Hypothalamus (tissue), 51 donors: ENCODE data around the gene ADIG.
"Not testable (repeated sequence)": the region's sequence is repeated elsewhere in the genome, so short reads cannot be mapped to it uniquely, and the experiment has no call there.

ENCODE experiments used
- DNase-seq, 51 donors: peaks; one replicate each; lab custom pipeline; 2025; lab: John Stamatoyannopoulos, UW

Gene ADIG

GRCh38 chr20:38569747-38570525, 11.1 kb upstream of the ADIG start:
- DNase-seq: no peak

DNA sequence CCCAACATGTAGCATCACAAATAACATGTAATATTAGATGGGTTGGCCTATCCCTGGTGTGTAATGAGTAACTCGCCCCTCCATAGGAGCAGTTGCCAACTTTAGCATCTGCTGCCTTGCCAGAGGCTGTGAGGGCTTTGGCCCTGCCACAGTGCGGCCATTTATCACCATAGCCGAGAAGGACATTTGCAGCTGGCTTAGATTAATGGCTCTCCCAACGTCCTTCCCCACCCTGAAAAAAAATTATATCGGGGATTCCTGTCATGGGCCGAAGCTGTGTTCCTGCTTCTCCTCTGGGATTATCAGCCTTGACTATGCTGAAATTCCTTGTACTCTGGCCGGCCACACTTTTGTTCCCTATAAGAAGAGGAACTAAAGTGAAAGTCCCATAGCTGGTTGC, 7.6 kb upstream of the ADIG start:
- DNase-seq: peak in 9 of 51 donors; percentile 2 to 34 (median 23)

- DNase-seq: no peak
These were observed 1.6 kb upstream of the ADIG start for GRCh38 chr20:38579219-38579910.

DNA sequence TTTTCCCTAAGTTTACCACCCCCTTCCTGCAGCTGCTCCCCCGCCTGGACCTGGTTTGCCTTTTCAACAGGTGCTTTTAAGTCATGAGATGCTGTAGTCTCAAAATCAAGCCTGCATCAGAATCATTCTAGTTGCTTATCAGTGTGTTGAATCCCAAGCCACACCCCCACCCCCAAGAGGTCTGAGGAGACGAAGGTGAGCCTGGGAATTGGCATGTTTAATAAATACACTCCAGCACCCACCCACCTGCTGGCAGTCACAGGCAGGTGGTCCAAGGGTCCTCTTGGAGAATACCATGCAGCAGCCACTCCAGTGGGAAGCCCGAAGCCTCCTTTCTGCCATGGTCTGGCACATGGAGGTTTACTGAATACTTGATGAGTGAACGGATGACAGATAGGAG, 1.1 kb upstream of the ADIG start:
- no peak for DNase-seq

DNA sequence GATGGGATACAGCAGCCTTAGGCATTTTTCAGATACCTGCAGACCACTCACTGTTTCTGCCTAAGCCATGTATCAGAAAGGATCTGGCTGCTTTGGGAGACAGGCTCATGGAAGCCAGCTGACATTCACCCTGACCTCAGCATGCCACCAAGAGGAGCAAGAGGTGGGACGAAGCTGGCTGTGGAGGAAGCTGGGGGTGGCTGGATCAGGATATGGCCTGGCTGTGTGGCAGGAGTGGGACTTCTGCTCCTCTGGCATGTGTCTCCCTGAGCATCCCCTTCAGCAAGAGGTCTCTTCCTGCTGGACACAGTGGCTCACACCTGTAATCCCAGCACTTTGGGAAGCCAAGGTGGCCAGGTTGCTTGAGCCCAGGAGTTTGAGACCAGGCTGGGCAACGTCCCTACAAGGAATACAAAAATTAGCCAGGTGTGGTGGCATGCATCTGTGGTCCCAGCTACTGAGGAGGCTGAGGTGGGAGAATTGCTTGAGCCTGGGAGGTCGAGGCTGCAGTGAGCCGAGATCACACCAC, 897 bp downstream of the ADIG start:
- no peak for DNase-seq

DNA sequence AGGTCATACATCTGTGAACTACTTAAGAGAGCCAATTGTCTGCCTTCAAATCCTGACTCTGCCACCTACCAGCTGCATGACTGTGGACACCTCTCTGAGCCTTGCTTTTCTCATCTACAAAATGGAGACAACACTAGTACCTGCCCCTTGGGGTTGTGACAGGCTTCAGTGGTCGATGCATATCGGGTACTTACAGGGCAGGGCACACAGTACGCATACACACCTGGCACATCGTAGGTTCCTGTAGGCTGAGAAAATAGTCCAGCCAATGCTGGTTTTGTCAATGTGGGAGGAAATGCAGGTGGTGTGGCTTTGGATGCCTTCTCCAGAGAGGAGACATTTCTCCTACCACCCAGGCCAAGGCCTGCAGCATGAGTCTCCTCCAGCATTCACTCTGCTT, 2.3 kb downstream of the ADIG start:
- no peak for DNase-seq

DNA sequence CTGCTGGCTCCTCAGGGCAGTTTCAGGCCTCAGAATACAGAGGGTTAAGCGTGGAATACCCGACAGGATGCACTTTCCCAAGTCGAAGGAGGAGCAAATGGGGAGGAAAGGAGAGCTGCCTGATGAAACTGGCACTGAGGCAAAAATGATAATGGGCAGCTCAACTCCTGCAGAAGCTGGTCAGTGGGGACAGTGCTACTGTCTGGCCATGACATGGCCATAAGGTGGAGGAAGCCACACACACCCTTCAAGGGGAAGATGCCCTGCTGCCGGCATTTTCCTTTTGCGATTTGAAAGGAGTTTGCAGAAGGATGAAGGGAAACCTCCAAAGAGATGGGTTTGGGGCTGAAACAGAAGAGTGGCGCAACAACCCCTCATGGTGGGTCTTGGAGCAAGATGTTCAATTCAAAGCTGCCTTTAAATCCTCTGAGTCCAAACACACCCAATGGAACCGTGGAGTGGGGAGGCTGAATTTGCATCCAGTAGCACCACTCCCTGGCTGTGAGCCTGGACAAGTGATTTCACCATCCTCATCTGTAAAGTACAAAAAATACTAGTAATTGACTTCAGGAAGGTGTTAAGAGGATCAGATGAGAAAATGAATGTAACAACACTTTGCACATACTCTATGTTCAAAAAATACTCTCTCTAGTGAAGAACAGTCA, 3.2 kb downstream of the ADIG start:
- DNase-seq: no peak

- no peak for DNase-seq
These were observed 4.6 kb downstream of the ADIG start for GRCh38 chr20:38585404-38586180.

- DNase-seq: no peak
These were observed 5.2 kb downstream of the ADIG start for GRCh38 chr20:38586181-38586525.

GRCh38 chr20:38588303-38588702, 7.3 kb downstream of the ADIG start:
- no peak for DNase-seq

DNA sequence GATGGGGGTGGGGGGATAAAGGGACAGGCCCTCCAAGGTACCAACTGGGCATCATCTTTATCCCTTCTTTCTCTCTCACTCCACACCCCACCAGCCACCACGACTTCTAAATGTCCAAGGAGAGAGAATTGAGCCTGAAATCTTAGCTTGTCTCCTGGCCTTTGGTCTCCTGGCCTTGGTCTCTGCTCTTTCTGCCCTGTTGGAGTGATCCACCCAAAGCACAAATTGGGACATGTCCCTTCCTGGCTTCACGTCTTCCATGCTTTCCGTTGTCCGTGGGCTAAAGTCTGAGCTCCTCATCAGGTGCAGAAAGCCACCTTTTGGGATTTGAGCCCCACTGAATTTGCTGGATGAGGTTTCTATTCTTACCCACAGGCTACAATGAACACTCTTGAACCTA, 8.4 kb downstream of the ADIG start:
- DNase-seq: no peak

DNA sequence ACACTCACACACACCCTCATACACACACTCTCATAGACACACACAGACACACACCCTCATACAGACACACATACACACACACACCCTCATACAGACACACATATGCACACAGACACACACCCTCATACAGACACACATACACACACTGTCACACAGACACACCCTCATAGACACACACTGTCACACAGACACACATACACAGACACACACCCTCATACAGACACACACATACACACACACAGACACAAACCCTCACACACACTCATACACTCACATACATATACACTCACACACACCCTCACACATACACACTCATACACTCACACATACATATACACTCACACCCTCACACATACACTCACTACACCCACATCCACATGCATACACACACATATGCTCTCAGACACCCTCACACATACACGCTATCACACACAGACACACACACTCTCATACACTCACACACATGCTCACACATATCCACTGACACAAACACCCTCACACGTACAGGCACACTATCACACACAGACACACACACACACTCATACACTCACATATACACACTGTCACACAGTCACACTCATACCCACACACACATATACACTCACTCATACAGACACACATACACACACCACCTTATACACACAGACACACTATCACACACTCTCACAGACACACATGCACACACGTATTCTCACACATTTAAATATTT, 9.1 kb downstream of the ADIG start:
- DNase-seq: no peak

- no peak for DNase-seq
These were observed 9.9 kb downstream of the ADIG start for GRCh38 chr20:38590676-38591473.

- no peak for DNase-seq
These were observed 10.7 kb downstream of the ADIG start for GRCh38 chr20:38591474-38592410.

- DNase-seq: not testable (repeated sequence)
These were observed 11.4 kb downstream of the ADIG start for GRCh38 chr20:38592411-38592790.

- DNase-seq: not testable (repeated sequence)
These were observed 13.3 kb downstream of the ADIG start for GRCh38 chr20:38594281-38594680.

- DNase-seq: not testable (repeated sequence)
These were observed 14.9 kb downstream of the ADIG start for GRCh38 chr20:38595886-38596285.

DNA sequence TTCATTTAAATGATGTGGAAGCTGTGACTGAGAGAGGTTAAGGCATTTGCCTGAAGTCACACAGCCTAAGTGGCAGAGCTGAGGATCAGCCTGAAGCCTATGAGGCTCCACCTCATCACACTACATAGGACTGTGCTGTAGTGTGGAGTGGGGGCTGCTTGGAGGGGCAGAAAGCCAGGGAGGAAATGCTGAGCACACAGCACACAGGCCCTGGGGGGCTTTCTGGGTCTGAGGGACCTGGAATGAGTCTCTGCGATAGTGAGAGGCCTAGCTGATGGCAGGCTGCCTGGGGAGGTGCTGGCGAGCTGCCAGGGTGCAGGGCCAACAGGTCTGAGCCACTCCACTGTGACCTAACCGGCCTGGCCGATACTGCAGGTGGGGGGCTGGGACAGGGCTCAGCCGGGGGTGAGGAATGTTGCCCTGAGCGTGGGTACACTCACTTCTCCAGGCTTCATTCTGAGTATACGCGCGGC, 18.4 kb downstream of the ADIG start:
- DNase-seq: peak in 1 of 51 donors; percentile 16
